ENCODE data around the gene DCHS1.

The DCHS1 gene

GRCh38 chr11:6583584-6583983 lies 72.0 kb downstream of the DCHS1 start:
- DNase-seq, result no peak

GRCh38 chr11:6579681-6580080 lies 75.9 kb downstream of the DCHS1 start:
- no peak for DNase-seq

- no peak for DNase-seq
Observed at GRCh38 chr11:6578134-6578533, 77.5 kb downstream of the DCHS1 start.

GRCh38 chr11:6576471-6577373 lies 78.9 kb downstream of the DCHS1 start:
- no peak for DNase-seq

GRCh38 chr11:6574816-6575715 lies 80.5 kb downstream of the DCHS1 start:
- DNase-seq, result no peak

GRCh38 chr11:6572215-6572614 lies 83.4 kb downstream of the DCHS1 start:
- DNase-seq, result no peak

- DNase-seq, result no peak
Observed at GRCh38 chr11:6571434-6572008, 84.1 kb downstream of the DCHS1 start.

Measured in amniotic stem cell (primary cell).